RWPE2 (cell line): ENCODE data around the gene B4GALT3.

Experiments used
- ATAC-seq: fragments of 200-7000 bp; cut with Tn5 transposase; 3 replicates; pipeline ENCODE4 v1.9.1; 2021; ENCODE audit warnings: low read depth
- DNase-seq: peaks from one replicate; pipeline ENCODE4 v3.0.0-alpha.2; 2020; ENCODE audit warnings: low spot score
- H3K27ac ChIP-seq: fragments of 450-650 bp; 2 replicates; pipeline ENCODE4 v1.5.1; 2017; ENCODE audit warnings: mild to moderate bottlenecking; ENCODE audit not compliant: poor library complexity, severe bottlenecking
- H3K27me3 ChIP-seq: fragments of 250-450 bp; sonication (Bioruptor Pico); 2 replicates; pipeline ENCODE4 v1.5.1; 2021; ENCODE audit warnings: mild to moderate bottlenecking, moderate library complexity; ENCODE audit not compliant: insufficient read depth, poor library complexity, severe bottlenecking
- H3K36me3 ChIP-seq: fragments of 250-450 bp; sonication (Bioruptor Pico); 2 replicates; pipeline ENCODE4 v1.5.1; 2020; ENCODE audit warnings: low read depth, mild to moderate bottlenecking, moderate library complexity
- H3K4me1 ChIP-seq: fragments of 250-450 bp; sonication (Bioruptor Pico); 2 replicates; pipeline ENCODE4 v1.5.1; 2021; ENCODE audit warnings: mild to moderate bottlenecking, moderate library complexity; ENCODE audit not compliant: insufficient read depth, poor library complexity, severe bottlenecking
- H3K4me3 ChIP-seq: fragments of 250-450 bp; sonication (Bioruptor Pico); 2 replicates; pipeline ENCODE4 v1.5.1; 2021; ENCODE audit warnings: mild to moderate bottlenecking, moderate library complexity; ENCODE audit not compliant: severe bottlenecking
- H3K9me3 ChIP-seq: fragments of 250-450 bp; sonication (Bioruptor Pico); 2 replicates; pipeline ENCODE4 v1.5.1; 2021; ENCODE audit warnings: mild to moderate bottlenecking, moderate library complexity; ENCODE audit not compliant: severe bottlenecking
- TF ChIP-seq, protein P1 (sequence below): fragments of 450-650 bp; IDR thresholded peaks from one replicate; pipeline ENCODE4 v1.5.1; 2017; ENCODE audit warnings: mild to moderate bottlenecking, moderate library complexity; ENCODE audit not compliant: poor library complexity, severe bottlenecking

Gene B4GALT3

DNA sequence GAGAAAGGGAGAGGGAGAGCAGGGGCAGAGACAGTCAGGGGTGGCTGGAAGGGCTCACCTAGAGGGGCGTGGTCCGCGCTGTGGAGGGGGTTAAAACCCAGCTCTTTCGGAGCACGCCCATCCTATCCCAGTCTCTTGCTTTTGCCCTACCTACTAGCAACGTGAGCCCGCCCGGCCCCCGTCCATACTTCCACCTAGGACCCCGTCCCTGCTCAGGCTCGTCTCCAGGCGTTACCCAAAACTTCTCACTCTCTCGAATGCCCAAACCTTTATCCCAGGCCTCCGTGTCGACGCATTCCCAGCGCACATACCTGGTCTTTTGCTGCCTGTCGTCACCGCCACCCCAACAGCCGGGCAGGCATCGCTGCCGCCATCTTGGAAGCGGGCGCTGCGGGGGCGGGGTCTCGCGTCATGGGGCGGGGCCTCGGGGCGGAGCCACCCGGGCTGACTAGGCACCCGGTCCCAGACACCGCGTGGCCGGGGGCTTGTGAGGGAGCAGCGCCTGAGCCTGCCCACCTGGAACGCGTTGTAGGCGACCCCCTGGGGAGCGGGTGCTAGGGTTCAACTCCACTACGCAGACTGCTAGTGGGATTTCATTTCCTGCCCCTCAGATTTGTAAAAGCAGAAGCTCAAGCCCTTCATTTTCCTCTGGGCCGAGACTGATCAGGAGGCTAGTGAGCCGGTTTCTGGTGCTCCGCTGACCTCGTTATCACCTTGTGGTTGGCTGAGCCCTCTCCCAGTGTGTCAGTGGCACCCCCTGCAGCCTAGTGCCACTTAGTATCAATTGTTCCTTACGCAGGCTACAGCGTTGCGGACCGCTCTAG is at the start of gene B4GALT3:
Gene B4GALT3 (minus strand): TSS at position 396 of the 824 bp plus-strand sequence. CDS start 1,447 bp downstream, outside the sequence.
- no peaks in the 10 kb centered on the region for H3K27me3 ChIP-seq
- DNase-seq (no peak), ATAC-seq (peak; percentile 89)
- peak within 1 kb of the TSS; percentile 10 for H3K27ac ChIP-seq
- TF ChIP-seq, protein P1, sequence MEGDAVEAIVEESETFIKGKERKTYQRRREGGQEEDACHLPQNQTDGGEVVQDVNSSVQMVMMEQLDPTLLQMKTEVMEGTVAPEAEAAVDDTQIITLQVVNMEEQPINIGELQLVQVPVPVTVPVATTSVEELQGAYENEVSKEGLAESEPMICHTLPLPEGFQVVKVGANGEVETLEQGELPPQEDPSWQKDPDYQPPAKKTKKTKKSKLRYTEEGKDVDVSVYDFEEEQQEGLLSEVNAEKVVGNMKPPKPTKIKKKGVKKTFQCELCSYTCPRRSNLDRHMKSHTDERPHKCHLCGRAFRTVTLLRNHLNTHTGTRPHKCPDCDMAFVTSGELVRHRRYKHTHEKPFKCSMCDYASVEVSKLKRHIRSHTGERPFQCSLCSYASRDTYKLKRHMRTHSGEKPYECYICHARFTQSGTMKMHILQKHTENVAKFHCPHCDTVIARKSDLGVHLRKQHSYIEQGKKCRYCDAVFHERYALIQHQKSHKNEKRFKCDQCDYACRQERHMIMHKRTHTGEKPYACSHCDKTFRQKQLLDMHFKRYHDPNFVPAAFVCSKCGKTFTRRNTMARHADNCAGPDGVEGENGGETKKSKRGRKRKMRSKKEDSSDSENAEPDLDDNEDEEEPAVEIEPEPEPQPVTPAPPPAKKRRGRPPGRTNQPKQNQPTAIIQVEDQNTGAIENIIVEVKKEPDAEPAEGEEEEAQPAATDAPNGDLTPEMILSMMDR, result peak; percentile 16
- H3K9me3 ChIP-seq, result no peaks in the 10 kb centered on the region
- peaks cover 29% of the 10 kb centered on the region for H3K36me3 ChIP-seq
- H3K4me1 ChIP-seq, result peaks cover 14% of the 10 kb centered on the region
- H3K4me3 ChIP-seq, result peak within 1 kb of the TSS; percentile 67

GRCh38 chr1:161226759-161227158 is 49.5 kb upstream of the B4GALT3 start:
- H3K4me1 ChIP-seq, result peaks cover 13% of the 10 kb centered on the region
- peaks cover 14% of the 10 kb centered on the region for H3K36me3 ChIP-seq
- peak overlapping the region; percentile 47 for H3K27ac ChIP-seq
- DNase-seq, result no peak
- no peak for ATAC-seq
- TF ChIP-seq, protein P1, result no peak
- no peaks in the 10 kb centered on the region for H3K27me3 ChIP-seq
- H3K9me3 ChIP-seq, result no peaks in the 10 kb centered on the region
- H3K4me3 ChIP-seq, result peak overlapping the region; percentile 53

DNA sequence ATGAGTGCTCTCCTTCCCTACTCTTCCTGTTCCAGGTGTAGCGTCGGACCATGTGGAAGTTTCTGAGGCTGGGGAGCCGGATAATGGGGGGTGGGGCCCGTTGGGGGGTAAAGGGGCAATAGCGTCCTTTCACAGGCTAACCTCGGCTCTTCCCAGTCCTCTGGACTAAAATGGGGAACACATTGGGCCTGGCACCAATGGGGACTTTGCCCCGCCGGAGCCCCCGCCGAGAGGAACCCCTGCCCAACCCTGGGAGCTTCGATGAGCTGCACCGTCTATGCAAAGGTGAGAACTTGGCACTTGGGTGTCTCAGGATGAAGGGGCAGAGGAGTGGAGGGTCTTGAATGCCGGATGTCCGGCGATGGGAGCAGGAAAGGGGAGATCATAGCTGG is 49.0 kb upstream of the B4GALT3 start:
- ATAC-seq (no peak), DNase-seq (no peak)
- Histone ChIP-seq H3K4me3 (peak overlapping the region; percentile 53), H3K27ac (peak overlapping the region; percentile 47), H3K27me3 (no peaks in the 10 kb centered on the region), H3K36me3 (peaks cover 14% of the 10 kb centered on the region), H3K4me1 (peaks cover 13% of the 10 kb centered on the region), H3K9me3 (no peaks in the 10 kb centered on the region)
- TF ChIP-seq, protein P1, result no peak

DNA sequence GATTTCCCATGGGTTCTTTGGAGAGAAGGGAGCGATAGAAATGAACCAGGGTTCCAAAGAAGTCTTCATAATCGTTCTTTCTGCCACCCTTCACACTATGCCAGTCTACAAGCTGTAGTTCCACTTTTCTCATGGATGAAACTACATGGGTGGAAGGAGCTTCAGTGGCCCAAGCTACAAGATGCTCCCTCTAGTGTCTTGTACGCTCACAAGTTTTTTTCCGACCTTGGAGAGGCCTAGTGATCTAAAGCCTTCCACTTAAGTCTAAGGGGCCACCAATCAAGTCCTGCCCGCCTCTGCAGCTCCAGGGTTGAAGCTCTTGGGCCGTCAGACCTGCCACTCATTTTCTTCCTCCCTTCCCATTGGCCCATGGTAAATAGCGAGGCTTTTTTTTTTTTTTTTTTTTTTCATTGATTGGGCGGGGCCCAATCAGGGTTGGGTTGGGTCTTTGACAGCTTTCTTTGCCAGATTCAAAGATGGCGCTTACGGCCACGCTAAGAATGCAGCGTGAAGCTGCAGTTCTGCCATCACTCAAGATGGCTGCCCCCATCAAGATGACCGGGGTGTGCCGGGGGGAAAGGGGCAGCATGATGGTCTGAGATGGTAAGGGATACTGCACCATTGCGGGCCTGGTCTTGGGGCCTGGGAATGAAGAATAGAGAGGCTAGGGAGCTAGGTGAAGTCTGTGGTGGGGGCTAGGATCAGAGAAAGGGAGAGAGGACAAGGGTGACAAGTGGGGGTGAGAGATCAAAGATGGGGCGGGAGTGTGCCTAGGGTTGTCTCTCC is 48.4 kb upstream of the B4GALT3 start, which contains the start of gene TOMM40L:
Gene TOMM40L (plus strand): TSS at position 527 of the 786 bp plus-strand sequence. CDS start 430 bp downstream, outside the sequence.
- DNase-seq (peak; percentile 94), ATAC-seq (peak; percentile 97)
- Histone ChIP-seq H3K36me3 (peaks cover 14% of the 10 kb centered on the region), H3K27ac (peak within 1 kb of the TSS; percentile 47), H3K4me1 (peaks cover 13% of the 10 kb centered on the region), H3K27me3 (no peaks in the 10 kb centered on the region), H3K4me3 (peak within 1 kb of the TSS; percentile 53), H3K9me3 (no peaks in the 10 kb centered on the region)
- TF ChIP-seq, protein P1, result peak; percentile 65
